GM12878 (cell line): ENCODE measurements around the gene UVSSA. TPM values are rescaled to one million over a fixed set of nuclear protein-coding genes. Genes with fewer than 3 reads are reported as not detected.

Experiments
- ATAC-seq: fragments of 200-7000 bp; cut with Tn5 transposase; 3 replicates; pipeline ENCODE4 v1.9.1; 2020; ENCODE audit warnings: mild to moderate bottlenecking, moderate library complexity
- BruUV-seq: library from RNA; stranded (reverse); fragments of 400-500 nt; replicated peaks from 2 replicates; lab custom pipeline; 2021; lab: Mats Ljungman, UMichigan
- CTCF ChIA-PET: fragments of 300-600 bp; sonication (Branson Sonifier 250); formaldehyde crosslinking; extraction: SDS; loops from one replicate; lab custom pipeline; 2021; ENCODE audit warnings: inconsistent platforms; lab: Yijun Ruan, JAX
- POLR2A ChIA-PET: fragments of 350-600 bp; formaldehyde crosslinking; extraction: SDS; loops from one replicate; lab custom pipeline; 2021; ENCODE audit warnings: inconsistent platforms; lab: Charles Lee
- RAD21 ChIA-PET: fragments of 300-600 bp; sonication (Branson Sonifier 250); formaldehyde crosslinking; loops from one replicate; lab custom pipeline; 2023; ENCODE audit warnings: antibody characterized with exemption; ENCODE audit not compliant: unreplicated experiment; lab: Charles Lee
- SMC1A ChIA-PET: fragments of 300-600 bp; sonication (Branson Sonifier 250); formaldehyde crosslinking; loops from one replicate; lab custom pipeline; 2023; ENCODE audit not compliant: unreplicated experiment, uncharacterized antibody; lab: Charles Lee
- DNase-seq: peaks from one replicate; pipeline ENCODE4 v3.0.0-alpha.2; 2011; ENCODE audit warnings: low read depth, low spot score
- FAIRE-seq: peaks from 3 replicates; lab custom pipeline; 2011; peaks lifted over from hg19 to GRCh38; lab: Jason Lieb, UNC
- H2AFZ ChIP-seq: 2 replicates; pipeline ENCODE4 v1.6.0; 2011; ENCODE audit warnings: low read depth, low read length, control low read depth; ENCODE audit not compliant: control insufficient read depth
- H3K27ac ChIP-seq: 2 replicates; pipeline ENCODE4 v1.5.1; 2011; ENCODE audit warnings: control low read depth; ENCODE audit not compliant: control insufficient read depth, insufficient read depth
- H3K27me3 ChIP-seq, 2 experiments: replicated peaks in 1 of 2; 2 replicates each; pipeline versions ENCODE4 v1.6.0 to v1.6.1; 2011; ENCODE audit warnings: low read length in 1 of 2; ENCODE audit not compliant: control insufficient read depth in 2 of 2, insufficient read depth in 2 of 2
- H3K36me3 ChIP-seq, 2 experiments: 2 replicates each; pipeline ENCODE4 v1.5.1; 2011; ENCODE audit warnings: low read length in 1 of 2; ENCODE audit not compliant: control insufficient read depth in 2 of 2, insufficient read depth in 2 of 2
- H3K4me1 ChIP-seq: 2 replicates; pipeline ENCODE4 v1.6.1; 2011; ENCODE audit warnings: mild to moderate bottlenecking, low read length, moderate library complexity, mixed read lengths; ENCODE audit not compliant: control insufficient read depth, insufficient read depth
- H3K4me2 ChIP-seq: 2 replicates; pipeline ENCODE4 v1.6.0; 2011; ENCODE audit warnings: control low read depth; ENCODE audit not compliant: control insufficient read depth, insufficient read depth
- H3K4me3 ChIP-seq: fragments of 200-600 bp; sonication (generic); 2 replicates; pipeline ENCODE4 v1.5.1; 2016
- H3K79me2 ChIP-seq: 2 replicates; pipeline ENCODE4 v1.6.0; 2011; ENCODE audit warnings: low read length; ENCODE audit not compliant: control insufficient read depth, insufficient read depth
- H3K9ac ChIP-seq: 2 replicates; pipeline ENCODE4 v1.8.0; 2011; ENCODE audit warnings: low read length, control low read depth, mixed read lengths; ENCODE audit not compliant: control insufficient read depth, insufficient read depth
- H3K9me3 ChIP-seq: replicated peaks from 3 replicates; pipeline ENCODE4 v1.5.1; 2011; ENCODE audit warnings: mild to moderate bottlenecking, low read length; ENCODE audit not compliant: control insufficient read depth, insufficient read depth
- H4K20me1 ChIP-seq: 2 replicates; pipeline ENCODE4 v1.6.0; 2011; ENCODE audit not compliant: control insufficient read depth, insufficient read depth
- BMI1 ChIP-seq: fragments of 450-650 bp; IDR thresholded peaks from 2 replicates; pipeline ENCODE4 v1.6.1; 2016; ENCODE audit warnings: mild to moderate bottlenecking, moderate library complexity, borderline replicate concordance
- CBFB ChIP-seq: IDR thresholded peaks from 2 replicates; pipeline ENCODE4 v1.6.1; 2016; ENCODE audit warnings: antibody characterized with exemption, low read depth
- CHD2 ChIP-seq: IDR thresholded peaks from 2 replicates; pipeline ENCODE4 v1.6.1; 2011; ENCODE audit warnings: low read depth, low read length, improper control_type of control experiment, borderline replicate concordance
- CREM ChIP-seq: IDR thresholded peaks from 2 replicates; pipeline ENCODE4 v1.6.1; 2014; ENCODE audit warnings: antibody characterized with exemption, low read depth
- EED ChIP-seq: sonication (generic); IDR thresholded peaks from 2 replicates; pipeline ENCODE4 v1.6.1; 2016; ENCODE audit warnings: antibody characterized with exemption, low read depth
- LARP7 ChIP-seq: fragments of 450-650 bp; IDR thresholded peaks from 2 replicates; pipeline ENCODE4 v1.6.1; 2017; ENCODE audit warnings: mild to moderate bottlenecking
- MYC ChIP-seq: IDR thresholded peaks from 2 replicates; pipeline ENCODE4 v1.6.1; 2011; ENCODE audit warnings: mild to moderate bottlenecking, low read length, moderate library complexity, inconsistent platforms; ENCODE audit not compliant: insufficient read depth, insufficient replicate concordance, insufficient read length, severe bottlenecking
- NBN ChIP-seq: fragments of 450-650 bp; IDR thresholded peaks from 2 replicates; pipeline ENCODE4 v1.6.1; 2016
- NFXL1 ChIP-seq: fragments of 450-650 bp; IDR thresholded peaks from 2 replicates; pipeline ENCODE4 v1.6.1; 2017; ENCODE audit warnings: antibody characterized with exemption, mild to moderate bottlenecking, borderline replicate concordance
- NKRF ChIP-seq: fragments of 450-650 bp; conservative IDR thresholded peaks from 2 replicates; pipeline ENCODE4 v1.6.1; 2017; ENCODE audit warnings: mild to moderate bottlenecking, moderate library complexity
- PAX5 ChIP-seq: IDR thresholded peaks from 2 replicates; pipeline ENCODE4 v1.6.1; 2011; ENCODE audit warnings: low read depth, low read length, borderline replicate concordance
- PKNOX1 ChIP-seq: fragments of 450-650 bp; IDR thresholded peaks from 2 replicates; pipeline ENCODE4 v1.6.1; 2016; ENCODE audit warnings: mild to moderate bottlenecking
- POU2F2 ChIP-seq: IDR thresholded peaks from 3 replicates; pipeline ENCODE4 v1.6.1; 2011; ENCODE audit warnings: low read depth, mild to moderate bottlenecking, low read length, borderline replicate concordance
- RB1 ChIP-seq: fragments of 450-650 bp; formaldehyde crosslinking; IDR thresholded peaks from 2 replicates; pipeline ENCODE4 v1.6.1; 2017; ENCODE audit warnings: mild to moderate bottlenecking, borderline replicate concordance
- RBBP5 ChIP-seq: fragments of 200-600 bp; sonication (generic); conservative IDR thresholded peaks from 2 replicates; pipeline ENCODE4 v1.6.1; 2016
- SIN3A ChIP-seq: IDR thresholded peaks from 2 replicates; pipeline ENCODE4 v1.6.1; 2012; ENCODE audit warnings: low read depth, low read length, improper control_type of control experiment
- TCF12 ChIP-seq: IDR thresholded peaks from 2 replicates; pipeline ENCODE4 v1.6.1; 2011; ENCODE audit warnings: low read depth, mild to moderate bottlenecking, low read length
- USF2 ChIP-seq: IDR thresholded peaks from 2 replicates; pipeline ENCODE4 v1.6.1; 2011; ENCODE audit warnings: low read depth, low read length, improper control_type of control experiment, borderline replicate concordance
- YY1 ChIP-seq: IDR thresholded peaks from 2 replicates; pipeline ENCODE4 v1.6.1; 2011; ENCODE audit warnings: low read depth, mild to moderate bottlenecking, low read length
- ZNF217 ChIP-seq: fragments of 450-650 bp; IDR thresholded peaks from 2 replicates; pipeline ENCODE4 v1.6.1; 2017; ENCODE audit warnings: antibody characterized with exemption, mild to moderate bottlenecking
- ZSCAN29 ChIP-seq: fragments of 450-650 bp; IDR thresholded peaks from 2 replicates; pipeline ENCODE4 v1.6.1; 2017; ENCODE audit warnings: mild to moderate bottlenecking, moderate library complexity
- WGBS: methylation state at CpG from one replicate; pipeline ENCODE4 v1.1.6; 2016; ENCODE audit warnings: low lambda C conversion rate; ENCODE audit not compliant: insufficient replicate concordance, insufficient coverage; ENCODE audit errors: missing lambda C conversion rate; 5-methylcytosine and 5-hydroxymethylcytosine counted together
- in situ Hi-C: fragments of 300-500 bp; cut with MboI; formaldehyde crosslinking; loops from 9 replicates; pipeline ENCODE4 v1.14.3; 2018; ENCODE audit warnings: mixed read lengths
- intact Hi-C: fragments of 100-400 bp; cut with micrococcal nuclease; formaldehyde crosslinking; loops from one replicate; pipeline ENCODE4 v1.14.2; 2022; ENCODE audit not compliant: unreplicated experiment
- polyA plus RNA-seq, 11 experiments: library from polyadenylated mRNA; depleted of rRNA in 4 of 11; unstranded in 6 of 11; stranded (reverse) in 5 of 11; fragments of >200 nt; fragmentation: Nextera tagmentation in 4 of 11; fragmentation: Illumina TruSeq in 1 of 11; extraction: Ambion mirVana in 4 of 11; extraction: Trizol in 1 of 11; gene quantifications; 1 replicate in 1 of 11; 2 replicates in 10 of 11; pipeline versions ENCODE4 v1.2.1 to v1.2.3, GENCODE V29; 2011 to 2016; ENCODE audit warnings: inconsistent platforms in 2 of 11, missing spikeins in 2 of 11, low read depth in 1 of 11
- total RNA-seq, 4 experiments: library from RNA; depleted of rRNA in 3 of 4; stranded (reverse); fragments of >200 nt in 3 of 4; fragmentation: Illumina TruSeq in 1 of 4; extraction: Trizol in 1 of 4; gene quantifications; 2 replicates each; pipeline versions ENCODE4 v1.2.1 to v1.2.3, GENCODE V29; 2013 to 2021

Gene UVSSA
- total and polyA plus RNA-seq, 10 of the 15 experiments (the other 5 are each of a cell fraction or from before 2014, with no cell fraction given), result 0.34 to 16.8 (median 3.6) TPM

DNA sequence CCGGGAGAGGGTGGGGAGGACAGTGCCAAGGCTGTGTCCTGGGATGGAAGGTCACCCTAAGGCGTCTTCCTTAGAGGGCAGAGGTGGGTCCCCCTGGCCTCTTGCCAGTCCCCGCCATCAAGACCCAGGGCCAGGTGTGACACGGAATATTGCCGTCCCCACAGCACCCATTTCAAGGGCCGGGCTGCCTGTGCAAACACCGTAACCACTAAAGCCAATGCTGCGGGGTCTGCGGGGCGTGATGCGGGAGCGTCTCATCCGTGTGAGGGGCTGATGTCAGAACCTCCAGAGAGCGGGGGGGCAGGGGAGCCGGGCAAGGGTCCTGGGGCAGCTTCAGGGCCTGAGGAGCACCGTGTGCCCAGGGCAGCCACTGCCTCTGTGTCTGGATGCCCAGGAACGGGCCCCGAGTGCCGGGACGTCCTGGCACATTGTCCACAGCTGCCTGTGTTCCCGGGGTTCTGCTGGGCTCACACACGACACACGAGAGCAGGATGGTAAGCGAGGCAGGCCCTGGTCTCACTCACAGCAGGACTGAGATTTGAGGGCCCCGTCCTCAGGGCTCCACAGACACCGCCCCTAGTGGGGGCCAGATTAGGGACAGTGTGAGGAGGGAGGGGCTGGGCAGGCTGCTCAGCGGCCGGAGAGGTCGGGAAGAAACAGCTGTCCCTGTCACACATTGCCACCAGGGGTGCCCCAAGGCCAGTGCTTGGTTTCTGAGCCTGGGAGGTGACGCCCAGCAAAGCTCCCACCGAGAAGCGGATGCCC, 30.0 kb downstream of the UVSSA start (continued):
- TF ChIP-seq NFXL1 (no peak), NBN (no peak), SIN3A (no peak)

DNA sequence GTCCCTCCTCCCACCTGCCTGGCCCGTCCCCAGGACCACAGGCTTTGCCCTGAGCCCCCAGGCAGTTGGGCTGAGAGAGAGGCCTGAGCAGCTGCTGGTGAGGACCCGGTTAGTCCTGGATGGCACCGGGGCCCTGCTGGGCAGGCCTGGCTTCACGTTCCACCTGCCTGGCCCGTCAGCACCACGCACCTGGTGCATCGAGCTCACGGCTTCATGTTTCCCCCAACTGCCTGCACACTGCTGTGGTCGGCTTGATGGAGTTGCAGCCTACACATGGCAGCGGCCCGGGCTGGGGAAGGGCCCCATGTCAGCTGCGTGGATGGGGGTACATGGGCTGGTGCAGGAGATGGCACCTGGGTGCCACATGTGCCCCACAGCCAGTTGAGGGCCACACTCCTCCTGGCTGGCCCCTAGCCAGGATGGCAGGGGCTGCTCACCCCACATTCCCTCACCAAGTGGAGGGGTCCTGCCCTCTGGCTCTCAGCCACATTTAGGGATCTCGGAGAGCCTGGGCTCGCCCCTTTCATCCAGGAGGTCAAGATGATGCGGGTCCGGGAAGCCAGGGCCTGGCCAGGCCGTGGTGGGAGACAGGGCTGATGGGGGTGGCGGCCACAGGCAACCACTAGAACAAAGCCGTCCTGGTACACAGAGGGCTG, 30.7 kb downstream of the UVSSA start:
- Histone ChIP-seq H3K27ac (no peak overlapping the region), H3K9ac (no peak overlapping the region), H3K9me3 (no peaks in the 10 kb centered on the region), H3K36me3 (no peaks in the 10 kb centered on the region; a peak in 2 of 4 replicates), H4K20me1 (no peaks in the 10 kb centered on the region), H2AFZ (no peak overlapping the region), H3K79me2 (no peaks in the 10 kb centered on the region), H3K4me3 (no peak overlapping the region), H3K27me3 (no peaks in the 10 kb centered on the region), H3K4me1 (no peaks in the 10 kb centered on the region), H3K4me2 (no peak overlapping the region)
- in situ Hi-C loops (no loop called here), intact Hi-C loops (no loop called here)
- BruUV-seq, result no TSS peak
- no peak for FAIRE-seq
- no peak for DNase-seq
- CTCF ChIA-PET, result no interaction called here
- RAD21 ChIA-PET, result no interaction called here
- 88% methylated on average over 19 of the region's 19 CpGs for WGBS
- TF ChIP-seq ZSCAN29, result no peak
- no peak for TF ChIP-seq USF2
- TF ChIP-seq RBBP5, result no peak
- TF ChIP-seq PKNOX1, result no peak
- TF ChIP-seq CHD2, result no peak
- no peak for TF ChIP-seq CREM
- no peak for TF ChIP-seq LARP7
- TF ChIP-seq EED, result no peak
- TF ChIP-seq YY1, result no peak
- no peak for TF ChIP-seq MYC
- no peak for TF ChIP-seq POU2F2
- TF ChIP-seq BMI1, result no peak
- TF ChIP-seq RB1, result no peak
- TF ChIP-seq TCF12, result no peak
- no peak for TF ChIP-seq CBFB
- TF ChIP-seq NKRF, result no peak
- no peak for TF ChIP-seq ZNF217
- no peak for TF ChIP-seq PAX5
- ATAC-seq, result no peak
- SMC1A ChIA-PET, result no interaction called here
- POLR2A ChIA-PET, result no interaction called here
